ENCODE results near the gene PRMT3.
"Not testable (repeated sequence)": the region's sequence is repeated elsewhere in the genome, so short reads cannot be mapped to it uniquely, and the experiment has no call there.

Gene PRMT3

DNA sequence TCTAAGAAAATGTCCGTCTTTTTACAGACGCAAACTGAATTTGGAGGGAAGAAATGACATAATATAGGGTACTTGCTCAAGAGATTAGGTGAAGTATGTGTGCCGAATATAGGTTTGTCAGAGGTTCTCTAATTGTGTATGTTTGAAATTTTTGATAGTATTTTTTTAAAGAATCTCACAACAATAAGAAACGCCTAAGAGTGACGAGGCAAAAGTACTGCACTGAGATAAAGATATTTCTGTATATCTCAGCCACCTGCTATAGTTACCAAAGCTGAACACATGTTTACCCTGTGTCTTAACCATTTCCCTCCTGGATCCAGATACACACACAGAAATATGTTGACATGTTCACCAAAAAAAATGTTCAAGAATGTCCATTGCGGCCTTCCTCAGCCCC, 92.0 kb downstream of the PRMT3 start:
- H3K36me3 Mint-ChIP-seq (ENCODE audit: low read depth), result peaks cover 42% of the 10 kb centered on the region
- H3K9me3 Mint-ChIP-seq, result peaks cover 13% of the 10 kb centered on the region
- TF ChIP-seq, protein P1, sequence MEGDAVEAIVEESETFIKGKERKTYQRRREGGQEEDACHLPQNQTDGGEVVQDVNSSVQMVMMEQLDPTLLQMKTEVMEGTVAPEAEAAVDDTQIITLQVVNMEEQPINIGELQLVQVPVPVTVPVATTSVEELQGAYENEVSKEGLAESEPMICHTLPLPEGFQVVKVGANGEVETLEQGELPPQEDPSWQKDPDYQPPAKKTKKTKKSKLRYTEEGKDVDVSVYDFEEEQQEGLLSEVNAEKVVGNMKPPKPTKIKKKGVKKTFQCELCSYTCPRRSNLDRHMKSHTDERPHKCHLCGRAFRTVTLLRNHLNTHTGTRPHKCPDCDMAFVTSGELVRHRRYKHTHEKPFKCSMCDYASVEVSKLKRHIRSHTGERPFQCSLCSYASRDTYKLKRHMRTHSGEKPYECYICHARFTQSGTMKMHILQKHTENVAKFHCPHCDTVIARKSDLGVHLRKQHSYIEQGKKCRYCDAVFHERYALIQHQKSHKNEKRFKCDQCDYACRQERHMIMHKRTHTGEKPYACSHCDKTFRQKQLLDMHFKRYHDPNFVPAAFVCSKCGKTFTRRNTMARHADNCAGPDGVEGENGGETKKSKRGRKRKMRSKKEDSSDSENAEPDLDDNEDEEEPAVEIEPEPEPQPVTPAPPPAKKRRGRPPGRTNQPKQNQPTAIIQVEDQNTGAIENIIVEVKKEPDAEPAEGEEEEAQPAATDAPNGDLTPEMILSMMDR (IDR thresholded peaks at IDR 0.05), result no peak
- H3K27ac Mint-ChIP-seq, result no peak overlapping the region
- H3K27me3 Mint-ChIP-seq (ENCODE audit: low read depth, poor library complexity), result peaks cover 4% of the 10 kb centered on the region
- DNase-seq, result no peak
- no peak overlapping the region for H3K4me3 Mint-ChIP-seq
- H3K4me1 Mint-ChIP-seq, result no peaks in the 10 kb centered on the region

DNA sequence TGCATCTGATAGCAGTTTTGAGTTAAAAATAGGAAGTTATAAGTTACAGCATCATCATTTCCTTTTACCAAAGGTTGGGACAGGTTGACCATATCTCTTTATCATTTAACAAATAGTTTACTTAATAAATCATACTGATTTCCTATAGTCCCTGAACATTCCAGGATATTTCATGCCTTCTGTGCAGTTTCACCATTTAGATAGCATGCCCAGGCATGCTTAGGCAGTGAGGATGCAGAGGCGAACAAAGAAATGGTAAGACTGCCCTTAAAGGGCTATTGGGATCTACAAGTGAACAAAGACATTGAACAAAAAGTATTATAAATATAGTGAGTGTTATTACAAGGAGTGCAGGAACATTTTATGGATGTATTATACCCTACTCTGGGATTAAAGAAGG, 96.4 kb downstream of the PRMT3 start:
- H3K27me3 Mint-ChIP-seq (ENCODE audit: low read depth, poor library complexity), result peaks cover 4% of the 10 kb centered on the region

DNA sequence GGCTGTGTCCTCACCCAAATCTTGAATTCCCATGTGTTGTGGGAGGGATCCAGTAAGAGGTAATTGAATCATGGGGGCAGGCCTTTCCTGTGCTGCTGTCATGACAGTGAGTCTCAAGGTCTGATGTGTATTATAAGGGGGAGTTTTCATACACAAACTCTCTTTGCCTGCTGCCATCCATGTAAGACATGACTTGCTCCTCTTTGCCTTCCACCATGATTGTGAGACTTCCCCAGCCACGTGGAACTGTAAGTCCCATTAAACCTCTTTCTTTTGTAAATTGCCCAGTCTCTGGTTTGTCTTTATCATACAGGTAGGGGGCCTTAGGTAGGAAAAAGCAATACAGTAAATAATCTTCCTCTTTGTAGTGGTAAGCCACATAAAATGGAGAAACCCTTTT, 96.9 kb downstream of the PRMT3 start:
- peaks cover 39% of the 10 kb centered on the region for H3K36me3 Mint-ChIP-seq (ENCODE audit: low read depth)
- H3K9me3 Mint-ChIP-seq, result peaks cover 15% of the 10 kb centered on the region
- not testable (repeated sequence) for H3K4me3 Mint-ChIP-seq; H3K27ac Mint-ChIP-seq; H3K27me3 Mint-ChIP-seq (ENCODE audit: low read depth, poor library complexity); DNase-seq
- peaks cover 11% of the 10 kb centered on the region for H3K4me1 Mint-ChIP-seq

More for the DNA sequence above, 96.4 kb downstream of the PRMT3 start:
- no peak overlapping the region for H3K27ac Mint-ChIP-seq
- TF ChIP-seq, protein P1 (IDR thresholded peaks at IDR 0.05), result no peak
- peaks cover 7% of the 10 kb centered on the region for H3K4me1 Mint-ChIP-seq
- H3K36me3 Mint-ChIP-seq (ENCODE audit: low read depth), result peaks cover 43% of the 10 kb centered on the region
- DNase-seq, result no peak
- H3K9me3 Mint-ChIP-seq, result peaks cover 15% of the 10 kb centered on the region
- no peak overlapping the region for H3K4me3 Mint-ChIP-seq

GRCh38 chr11:20488352-20488751, 100.8 kb downstream of the PRMT3 start:
- no peak for DNase-seq
- Mint-ChIP-seq H3K27ac (no peak overlapping the region), H3K36me3 (ENCODE audit: low read depth) (peaks cover 24% of the 10 kb centered on the region), H3K27me3 (ENCODE audit: low read depth, poor library complexity) (peaks cover under 1% of the 10 kb centered on the region), H3K4me1 (peaks cover 11% of the 10 kb centered on the region), H3K9me3 (peaks cover 12% of the 10 kb centered on the region), H3K4me3 (no peak overlapping the region)
- TF ChIP-seq, protein P1 (IDR thresholded peaks at IDR 0.05), result no peak

- no peak overlapping the region for H3K4me3 Mint-ChIP-seq
- no peak for DNase-seq
- TF ChIP-seq, protein P1 (IDR thresholded peaks at IDR 0.05), result no peak
- no peaks in the 10 kb centered on the region for H3K9me3 Mint-ChIP-seq
- H3K36me3 Mint-ChIP-seq (ENCODE audit: low read depth), result peaks cover 13% of the 10 kb centered on the region
- H3K4me1 Mint-ChIP-seq, result peaks cover 11% of the 10 kb centered on the region
- no peak overlapping the region for H3K27ac Mint-ChIP-seq
- H3K27me3 Mint-ChIP-seq (ENCODE audit: low read depth, poor library complexity), result no peaks in the 10 kb centered on the region
These were observed 102.4 kb downstream of the PRMT3 start for GRCh38 chr11:20489948-20490347.

DNA sequence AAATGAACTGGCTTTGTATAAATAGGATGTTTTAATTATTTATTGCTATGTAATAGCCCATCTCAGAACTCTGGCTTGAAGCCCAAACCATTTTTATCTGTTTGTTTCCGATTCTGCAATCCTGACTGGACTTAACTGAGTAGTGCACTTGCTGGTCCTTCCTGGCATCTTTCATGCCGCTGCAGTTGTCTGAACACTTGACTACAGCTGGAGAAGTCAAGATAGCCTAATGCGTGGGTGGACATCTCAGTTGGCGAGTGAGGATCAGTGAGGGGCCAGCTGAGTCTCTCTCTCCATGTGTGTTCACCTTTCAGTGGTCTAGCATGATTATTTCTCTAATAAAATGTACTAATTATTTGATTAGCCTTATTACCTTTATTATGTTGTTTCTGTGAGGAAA, 105.8 kb downstream of the PRMT3 start:
- H3K9me3 Mint-ChIP-seq, result no peaks in the 10 kb centered on the region
- H3K36me3 Mint-ChIP-seq (ENCODE audit: low read depth), result peaks cover 24% of the 10 kb centered on the region
- TF ChIP-seq, protein P1 (IDR thresholded peaks at IDR 0.05), result no peak

More for the DNA sequence above, 105.8 kb downstream of the PRMT3 start:
- H3K4me1 Mint-ChIP-seq, result peaks cover 10% of the 10 kb centered on the region
- no peak for DNase-seq
- H3K4me3 Mint-ChIP-seq, result no peak overlapping the region
- H3K27ac Mint-ChIP-seq, result no peak overlapping the region
- no peaks in the 10 kb centered on the region for H3K27me3 Mint-ChIP-seq (ENCODE audit: low read depth, poor library complexity)
